GM19099 (cell line): ENCODE results near the gene TMEM204.

Experiments used
- POLR2A ChIP-seq: IDR thresholded peaks from 3 replicates; pipeline ENCODE4 v1.6.1; 2011; ENCODE audit warnings: low read depth; ENCODE audit not compliant: insufficient read length; ENCODE audit errors: extremely low read depth

Gene TMEM204

GRCh38 chr16:1550069-1550468 is 16.6 kb downstream of the TMEM204 start:
- TF ChIP-seq POLR2A, result no peak

GRCh38 chr16:1550696-1551095 is 17.2 kb downstream of the TMEM204 start:
- TF ChIP-seq POLR2A, result no peak

- no peak for TF ChIP-seq POLR2A
Observed at GRCh38 chr16:1551166-1551565, 17.7 kb downstream of the TMEM204 start.

- TF ChIP-seq POLR2A, result no peak
Observed at GRCh38 chr16:1552129-1552528, 18.7 kb downstream of the TMEM204 start.

- TF ChIP-seq POLR2A, result no peak
Observed at GRCh38 chr16:1553946-1554825, 20.7 kb downstream of the TMEM204 start.

GRCh38 chr16:1554826-1555445 is 21.5 kb downstream of the TMEM204 start:
- TF ChIP-seq POLR2A, result no peak

- no peak for TF ChIP-seq POLR2A
Observed at GRCh38 chr16:1556254-1556653, 22.8 kb downstream of the TMEM204 start.

- no peak for TF ChIP-seq POLR2A
Observed at GRCh38 chr16:1557074-1557473, 23.6 kb downstream of the TMEM204 start.

- TF ChIP-seq POLR2A, result no peak
Observed at GRCh38 chr16:1557576-1557975, 24.1 kb downstream of the TMEM204 start.

- no peak for TF ChIP-seq POLR2A
Observed at GRCh38 chr16:1559446-1559975, 26.0 kb downstream of the TMEM204 start.

- TF ChIP-seq POLR2A, result no peak
Observed at GRCh38 chr16:1560153-1560552, 26.7 kb downstream of the TMEM204 start.

- no peak for TF ChIP-seq POLR2A
Observed at GRCh38 chr16:1560866-1561265, 27.4 kb downstream of the TMEM204 start.

GRCh38 chr16:1561266-1561665 is 27.8 kb downstream of the TMEM204 start:
- TF ChIP-seq POLR2A, result no peak

GRCh38 chr16:1561836-1562235 is 28.4 kb downstream of the TMEM204 start:
- no peak for TF ChIP-seq POLR2A

- no peak for TF ChIP-seq POLR2A
Observed at GRCh38 chr16:1563786-1564185, 30.3 kb downstream of the TMEM204 start.

GRCh38 chr16:1564325-1564724 is 30.9 kb downstream of the TMEM204 start:
- TF ChIP-seq POLR2A, result no peak

GRCh38 chr16:1565083-1565805 is 31.8 kb downstream of the TMEM204 start:
- no peak for TF ChIP-seq POLR2A
